Measurements from ENCODE around the gene SLC38A8.

DNA sequence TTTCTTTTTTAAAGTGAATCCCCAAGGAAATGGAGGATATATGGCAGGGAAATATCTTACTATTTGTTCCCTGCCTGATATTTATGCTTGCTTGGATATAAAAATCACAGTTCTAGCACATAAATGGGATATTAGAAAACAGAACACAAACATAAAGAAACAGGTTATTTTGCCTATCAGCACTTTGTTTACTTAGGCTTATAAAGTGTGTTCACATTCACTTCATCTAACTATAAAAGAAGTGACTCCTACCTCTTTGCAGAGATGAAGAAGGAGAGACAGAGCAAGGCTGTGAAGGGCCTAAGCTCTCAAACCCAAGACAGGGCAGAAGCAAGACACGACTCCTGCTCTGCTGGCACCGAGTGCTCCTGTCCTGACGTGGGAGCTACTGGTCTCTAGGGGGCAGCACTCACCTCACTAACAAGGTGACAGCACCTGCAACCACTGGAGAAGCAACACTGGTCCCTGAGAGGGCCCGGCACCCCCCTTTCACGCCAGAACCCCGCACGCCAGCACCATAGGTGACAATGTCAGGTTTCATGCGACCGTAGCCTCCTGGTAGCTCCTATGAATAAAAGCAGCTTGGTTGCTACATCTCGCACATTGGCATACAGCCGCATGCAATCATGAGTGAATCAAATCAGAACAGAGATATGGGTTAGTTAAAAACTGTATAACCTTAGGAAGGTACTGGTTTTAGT is 42.1 kb upstream of the SLC38A8 start:
- no peak for TF ChIP-seq POLR2A (IDR thresholded peaks at IDR 0.05)
- TF ChIP-seq CTCF (IDR thresholded peaks at IDR 0.05) = peak; percentile 33 to 45 (median 35)
